Hepatocyte (in vitro differentiated cells): ENCODE measurements around the gene KLHL17. TPM values are rescaled to one million over a fixed set of nuclear protein-coding genes. Genes with fewer than 3 reads are reported as not detected.

ENCODE experiments used
- DNase-seq: peaks from one replicate; pipeline ENCODE4 v3.0.0-alpha.2; 2016; ENCODE audit warnings: low spot score
- H2AFZ ChIP-seq: fragments of 200-600 bp; sonication (generic); 2 replicates; pipeline ENCODE4 v1.6.0; 2016; ENCODE audit warnings: antibody characterized with exemption, mild to moderate bottlenecking
- H3K27ac ChIP-seq: fragments of 200-600 bp; sonication (generic); 2 replicates; pipeline ENCODE4 v1.5.1; 2016; ENCODE audit warnings: mild to moderate bottlenecking
- H3K27me3 ChIP-seq: fragments of 200-600 bp; sonication (generic); 2 replicates; pipeline ENCODE4 v1.6.1; 2016
- H3K36me3 ChIP-seq: fragments of 200-600 bp; sonication (generic); replicated peaks from 2 replicates; pipeline ENCODE4 v1.5.1; 2016; ENCODE audit warnings: low read depth; ENCODE audit not compliant: insufficient read depth
- H3K4me1 ChIP-seq: fragments of 200-600 bp; sonication (generic); 2 replicates; pipeline ENCODE4 v1.5.1; 2016; ENCODE audit warnings: mild to moderate bottlenecking, moderate library complexity; ENCODE audit not compliant: insufficient read depth
- H3K4me2 ChIP-seq: fragments of 200-600 bp; sonication (generic); 2 replicates; pipeline ENCODE4 v1.6.0; 2016
- H3K4me3 ChIP-seq: fragments of 200-600 bp; sonication (generic); 2 replicates; pipeline ENCODE4 v1.5.1; 2016; ENCODE audit warnings: mild to moderate bottlenecking
- H3K79me2 ChIP-seq: fragments of 200-600 bp; sonication (generic); 2 replicates; pipeline ENCODE4 v1.6.0; 2017; ENCODE audit warnings: mild to moderate bottlenecking
- H3K9me2 ChIP-seq: fragments of 200-600 bp; sonication (generic); replicated peaks from 2 replicates; pipeline ENCODE4 v1.6.0; 2017; ENCODE audit warnings: mild to moderate bottlenecking; ENCODE audit not compliant: insufficient read depth
- H3K9me3 ChIP-seq: fragments of 200-600 bp; sonication (generic); 2 replicates; pipeline ENCODE4 v1.5.1; 2016; ENCODE audit warnings: low read depth, mild to moderate bottlenecking
- H4K20me1 ChIP-seq: fragments of 200-600 bp; sonication (generic); 2 replicates; pipeline ENCODE4 v1.6.0; 2016; ENCODE audit warnings: mild to moderate bottlenecking; ENCODE audit not compliant: insufficient read depth, poor library complexity, severe bottlenecking
- CTCF ChIP-seq: fragments of 200-600 bp; sonication (generic); IDR thresholded peaks from 2 replicates; pipeline ENCODE4 v1.5.1; 2016; ENCODE audit warnings: antibody characterized with exemption, mild to moderate bottlenecking; ENCODE audit not compliant: poor library complexity
- EZH2 ChIP-seq: fragments of 200-600 bp; sonication (generic); IDR thresholded peaks from 2 replicates; pipeline ENCODE4 v1.6.1; 2016; ENCODE audit warnings: antibody characterized with exemption, mild to moderate bottlenecking, borderline replicate concordance
- EZH2phosphoT487 ChIP-seq: fragments of 200-600 bp; sonication (generic); IDR thresholded peaks from one replicate; pipeline ENCODE4 v1.6.1; 2018; ENCODE audit warnings: antibody characterized with exemption, mild to moderate bottlenecking, low read depth, moderate library complexity; ENCODE audit not compliant: unreplicated experiment, severe bottlenecking
- WGBS: methylation state at CpG from one replicate; pipeline ENCODE4 v1.1.6; 2016; ENCODE audit warnings: low lambda C conversion rate; ENCODE audit errors: missing lambda C conversion rate; 5-methylcytosine and 5-hydroxymethylcytosine counted together
- polyA plus RNA-seq: library from polyadenylated mRNA; unstranded; fragments of >200 nt; fragmentation: Nextera tagmentation; extraction: Ambion mirVana; gene quantifications from 2 replicates; pipeline ENCODE4 v1.2.1, GENCODE V29; 2016
- total RNA-seq: library from RNA; depleted of rRNA; stranded (reverse); fragments of >200 nt; gene quantifications from 2 replicates; pipeline ENCODE4 v1.2.3, GENCODE V29; 2014

The KLHL17 gene
- total and polyA plus RNA-seq, 2 experiments from 2014 or later: 13.8 to 25.0 TPM

- Histone ChIP-seq H3K27ac (no peak overlapping the region), H3K27me3 (peaks cover 34% of the 10 kb centered on the region), H4K20me1 (no peaks in the 10 kb centered on the region), H3K79me2 (no peaks in the 10 kb centered on the region), H3K36me3 (no peaks in the 10 kb centered on the region), H3K4me1 (peaks cover 35% of the 10 kb centered on the region), H3K4me2 (peak overlapping the region; percentile 49), H3K9me2 (no peaks in the 10 kb centered on the region), H3K4me3 (no peak overlapping the region), H3K9me3 (no peaks in the 10 kb centered on the region), H2AFZ (no peak overlapping the region)
- WGBS: 38% methylated on average over 7 of the region's 7 CpGs
- TF ChIP-seq CTCF (no peak), EZH2phosphoT487 (no peak)
- DNase-seq: no peak
Measured at GRCh38 chr1:917076-917459, 43.3 kb upstream of the KLHL17 start.

- H3K27me3 ChIP-seq: peaks cover 39% of the 10 kb centered on the region
- 60% methylated on average over 22 of the region's 22 CpGs for WGBS
- no peaks in the 10 kb centered on the region for H3K9me3 ChIP-seq
- no peak overlapping the region for H3K4me3 ChIP-seq
- H3K36me3 ChIP-seq: no peaks in the 10 kb centered on the region
- no peaks in the 10 kb centered on the region for H3K79me2 ChIP-seq
- H3K4me1 ChIP-seq: peaks cover 33% of the 10 kb centered on the region
- H3K9me2 ChIP-seq: no peaks in the 10 kb centered on the region
- peak overlapping the region; percentile 49 for H3K4me2 ChIP-seq
- DNase-seq: no peak
- H4K20me1 ChIP-seq: no peaks in the 10 kb centered on the region
- TF ChIP-seq CTCF (no peak), EZH2phosphoT487 (no peak), EZH2 (no peak)
- no peak overlapping the region for H2AFZ ChIP-seq
- no peak overlapping the region for H3K27ac ChIP-seq
Measured at GRCh38 chr1:917466-918091, 42.8 kb upstream of the KLHL17 start.

- 89% methylated on average over 15 of the region's 15 CpGs for WGBS
- peaks cover 47% of the 10 kb centered on the region for H3K27me3 ChIP-seq
Measured at GRCh38 chr1:918353-918752, 42.0 kb upstream of the KLHL17 start.

More at GRCh38 chr1:918353-918752, 42.0 kb upstream of the KLHL17 start:
- H3K9me2 ChIP-seq: no peaks in the 10 kb centered on the region
- no peaks in the 10 kb centered on the region for H3K36me3 ChIP-seq
- no peaks in the 10 kb centered on the region for H4K20me1 ChIP-seq
- H3K79me2 ChIP-seq: no peaks in the 10 kb centered on the region
- H3K4me3 ChIP-seq: no peak overlapping the region
- TF ChIP-seq CTCF (no peak), EZH2phosphoT487 (no peak), EZH2 (no peak)
- DNase-seq: no peak
- H3K4me2 ChIP-seq: no peak overlapping the region
- no peaks in the 10 kb centered on the region for H3K9me3 ChIP-seq
- H2AFZ ChIP-seq: no peak overlapping the region
- H3K27ac ChIP-seq: no peak overlapping the region
- peaks cover 34% of the 10 kb centered on the region for H3K4me1 ChIP-seq
